ENCODE measurements around the gene RAD51B.
A peak's percentile ranks its signal among the peaks of the same experiment; 100 is the strongest.

RAD51B gene

DNA sequence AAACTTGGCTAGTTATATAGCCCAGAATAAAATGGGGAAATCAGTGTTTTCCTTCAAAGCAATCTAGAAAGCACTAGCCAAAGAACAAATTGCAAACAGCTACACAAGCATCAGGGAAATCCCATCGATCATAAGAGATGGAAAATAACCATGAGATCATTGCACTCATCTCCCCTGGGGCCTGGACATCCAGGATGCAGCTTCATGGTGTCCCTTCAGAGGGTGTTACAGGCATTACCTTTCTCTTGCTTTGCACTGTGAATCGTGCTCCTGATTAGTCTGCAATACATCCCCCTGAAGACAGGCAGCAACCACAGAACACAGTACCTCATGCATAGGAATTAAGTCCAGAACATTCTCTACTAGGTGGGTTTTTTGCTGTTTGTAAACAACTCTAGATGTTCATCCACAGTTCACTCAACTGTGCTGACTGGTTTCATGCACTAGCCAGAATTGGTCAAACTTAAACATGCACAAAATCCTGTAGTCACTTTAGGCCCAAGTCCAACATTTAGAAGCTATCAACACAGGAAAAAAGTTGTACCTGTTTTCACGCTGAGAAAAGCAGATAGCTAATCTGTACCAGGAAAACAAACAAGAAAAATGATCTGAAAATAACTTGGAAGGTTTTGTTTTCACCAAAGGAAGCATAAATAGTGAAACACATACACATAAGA, 853.2 kb downstream of the RAD51B start:
- no peak for DNase-seq

DNA sequence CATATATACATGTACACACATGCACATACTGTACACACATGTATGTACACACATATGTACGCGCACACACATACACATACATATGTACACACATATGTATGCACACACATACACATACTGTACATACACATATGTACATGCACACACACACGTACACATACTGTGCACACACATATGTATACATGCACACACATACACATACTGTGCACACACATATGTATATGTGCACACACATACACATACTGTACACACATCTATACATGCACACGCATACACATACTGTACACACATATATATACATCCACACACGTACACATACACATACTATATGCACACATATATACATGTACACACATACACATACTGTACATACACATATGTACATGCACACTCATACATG, 853.9 kb downstream of the RAD51B start:
- DNase-seq: no peak

DNA sequence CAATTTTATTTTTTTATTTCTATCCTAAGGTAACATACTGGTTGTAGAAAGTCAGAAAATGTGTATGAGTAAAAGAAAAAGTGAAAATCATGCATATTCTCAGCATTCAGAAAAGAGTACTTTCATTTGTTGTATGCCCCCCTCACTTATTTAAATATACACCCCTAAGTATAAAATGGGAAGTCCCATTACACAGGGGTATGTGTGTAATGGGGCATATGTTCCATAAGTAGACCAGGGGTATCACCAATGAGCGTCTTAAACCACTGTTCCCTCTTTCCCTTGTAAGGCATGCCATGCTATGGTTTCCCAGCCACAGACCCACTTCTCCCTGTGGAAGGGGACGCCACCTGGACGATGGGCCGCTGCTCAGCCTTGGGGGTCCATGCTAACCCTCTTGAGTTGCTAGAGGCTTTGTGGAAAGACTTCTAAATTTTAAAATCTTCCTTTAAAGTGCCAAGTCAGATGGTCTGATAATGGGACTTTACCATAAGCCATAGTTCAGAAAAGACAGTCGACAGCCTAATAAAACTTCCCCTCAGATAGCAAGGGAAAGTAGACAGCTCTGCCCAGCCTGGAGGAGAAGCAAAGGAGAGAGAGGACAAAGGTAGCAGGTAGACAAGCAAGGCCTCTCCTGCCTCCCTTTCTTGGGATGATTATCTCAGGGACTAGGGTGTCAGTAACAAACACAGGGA, 855.1 kb downstream of the RAD51B start:
- DNase-seq: no peak

DNA sequence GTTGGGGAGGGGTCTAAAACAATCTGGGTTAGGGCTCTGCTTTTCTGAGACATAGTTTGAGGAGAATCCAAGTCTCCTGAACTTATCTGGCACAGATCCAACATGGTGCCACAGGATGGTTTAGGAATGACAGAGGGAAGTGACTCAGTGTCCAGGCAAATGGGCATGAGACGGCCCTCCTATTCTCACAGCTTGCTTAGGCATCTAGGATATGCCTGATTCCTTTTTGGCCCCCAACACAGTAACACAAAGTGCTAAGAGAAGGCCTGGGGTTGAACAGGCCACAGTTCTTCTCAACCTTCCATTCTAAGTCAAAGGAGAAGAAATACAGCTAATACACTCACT, 855.6 kb downstream of the RAD51B start:
- DNase-seq: no peak

DNA sequence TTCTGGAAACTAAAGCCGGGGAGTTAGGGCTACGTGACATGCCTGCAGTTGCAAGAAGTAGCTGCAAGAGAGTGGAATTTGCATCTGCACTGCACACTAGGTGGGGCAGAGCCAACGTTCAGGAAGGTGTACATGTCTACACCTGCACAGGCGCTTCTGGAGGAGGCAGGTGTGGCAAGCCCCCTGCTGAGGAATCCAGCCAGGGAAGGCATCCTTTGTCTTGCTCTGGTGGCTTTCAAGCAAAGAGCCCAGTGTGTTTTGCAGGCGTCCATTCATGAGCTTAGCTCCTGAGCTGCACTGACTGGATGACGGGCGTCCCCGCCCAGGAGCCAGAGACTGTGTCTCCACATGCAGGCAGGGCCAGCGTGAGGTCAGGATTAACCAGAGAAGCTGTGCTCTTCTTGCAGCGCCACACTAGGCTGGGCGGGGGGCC, 856.9 kb downstream of the RAD51B start:
- no peak for DNase-seq

DNA sequence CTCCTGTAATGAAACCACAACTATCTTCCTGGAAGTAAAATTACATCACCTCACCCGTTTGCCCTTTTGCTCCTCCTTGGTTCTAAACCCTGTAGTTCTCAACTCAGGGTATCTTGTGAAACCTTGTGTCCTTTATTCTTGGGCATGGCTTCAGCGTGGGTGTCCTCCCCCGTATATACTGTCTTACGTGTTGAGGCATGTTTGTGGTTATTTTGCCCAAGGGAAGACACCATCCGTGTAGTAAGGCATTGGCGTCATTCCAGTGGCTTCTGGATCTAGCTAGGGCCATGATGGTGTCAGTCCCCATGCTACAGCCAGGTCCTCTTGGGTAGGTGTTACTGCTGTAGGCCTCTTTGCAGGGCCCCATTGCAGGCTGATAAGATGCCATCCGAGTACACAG, 857.9 kb downstream of the RAD51B start:
- no peak for DNase-seq

DNA sequence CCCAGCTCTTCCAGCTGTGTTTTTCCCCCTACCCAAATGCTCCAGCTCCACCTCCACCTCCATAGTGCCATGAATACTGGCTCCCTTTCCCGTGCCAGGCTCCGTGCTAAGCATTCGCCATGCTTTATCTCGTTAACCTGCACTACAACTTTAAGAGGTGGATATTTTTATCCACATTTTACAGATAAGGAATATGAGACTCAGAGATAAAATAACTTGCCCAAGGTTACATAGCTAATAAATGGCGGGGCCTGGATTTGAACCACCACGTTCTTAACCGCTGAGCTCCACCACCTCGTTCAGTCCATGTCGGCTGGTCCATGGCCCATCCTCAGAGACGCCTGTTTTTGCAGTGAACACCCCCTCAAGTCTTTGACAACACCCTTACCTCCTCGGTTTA, 858.3 kb downstream of the RAD51B start:
- no peak for DNase-seq

DNA sequence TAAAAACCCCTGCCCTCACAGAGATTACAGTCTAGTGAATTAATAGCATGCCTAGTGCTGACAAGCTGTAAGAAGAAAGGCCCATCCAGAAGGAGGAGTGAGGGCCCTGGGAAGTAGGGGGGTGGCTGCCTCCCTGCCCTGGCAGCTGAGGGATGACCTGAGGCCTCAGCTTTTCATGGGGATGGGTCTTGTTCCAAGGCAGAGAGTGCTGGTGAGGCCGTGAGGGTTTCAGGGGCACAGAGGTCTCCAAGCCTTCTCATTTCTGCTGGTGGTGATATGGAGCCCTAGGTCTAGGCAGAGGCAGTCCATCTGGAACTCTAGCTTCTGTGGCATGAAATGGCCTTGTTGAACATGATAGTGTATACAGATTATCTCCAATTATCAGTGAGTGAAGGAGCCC, 858.9 kb downstream of the RAD51B start:
- no peak for DNase-seq

DNA sequence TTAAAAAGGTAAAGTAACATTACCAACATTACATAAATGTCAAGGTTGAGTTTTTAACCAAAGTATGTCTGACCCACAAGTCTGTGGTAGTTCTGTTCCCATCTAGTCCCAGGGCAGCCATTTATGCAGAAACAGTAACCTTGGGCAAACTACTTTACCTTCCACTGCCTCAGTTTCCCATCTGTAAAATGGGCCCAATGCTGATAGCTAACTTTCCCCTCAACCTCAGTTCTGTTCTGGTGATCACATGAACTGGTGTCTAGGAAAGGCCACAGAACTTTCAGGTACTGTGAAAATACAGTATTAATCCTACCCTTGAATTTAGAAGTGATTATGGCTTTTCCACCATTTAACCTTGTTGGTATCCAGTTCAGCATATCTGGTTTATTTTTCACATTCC, 859.7 kb downstream of the RAD51B start:
- no peak for DNase-seq

DNA sequence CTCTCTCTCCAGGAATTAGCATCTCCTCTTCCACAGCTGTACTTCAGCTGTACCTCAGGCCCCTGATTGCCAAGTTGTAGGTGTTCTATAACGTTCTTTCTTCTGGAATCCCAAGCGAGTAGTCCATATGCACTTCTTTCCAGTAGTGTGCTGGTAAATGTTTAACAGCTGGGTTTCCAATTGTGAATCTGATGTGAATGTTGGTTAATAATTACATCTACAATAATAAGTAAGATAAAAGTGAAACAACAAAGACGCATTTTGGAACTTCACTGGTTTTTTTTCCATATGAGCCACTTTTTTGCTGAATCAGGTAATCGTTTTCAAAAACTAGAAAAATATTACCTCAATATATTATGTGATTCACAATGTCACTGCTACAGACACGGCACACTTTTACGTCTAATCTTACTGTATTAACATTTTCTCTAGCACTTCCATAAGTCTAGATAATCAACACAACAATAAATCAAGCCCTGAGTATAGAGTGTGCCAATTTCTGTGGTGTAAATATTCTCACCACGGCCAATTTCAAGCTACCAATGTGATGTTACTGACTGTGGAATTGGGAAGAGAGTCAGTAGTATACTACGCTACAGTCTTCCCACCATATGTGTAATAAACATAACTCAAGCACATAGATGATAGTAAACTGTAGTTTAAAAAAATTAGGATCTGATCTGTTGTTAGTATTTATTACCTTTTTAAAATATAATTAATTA, 860.3 kb downstream of the RAD51B start:
- no peak for DNase-seq

DNA sequence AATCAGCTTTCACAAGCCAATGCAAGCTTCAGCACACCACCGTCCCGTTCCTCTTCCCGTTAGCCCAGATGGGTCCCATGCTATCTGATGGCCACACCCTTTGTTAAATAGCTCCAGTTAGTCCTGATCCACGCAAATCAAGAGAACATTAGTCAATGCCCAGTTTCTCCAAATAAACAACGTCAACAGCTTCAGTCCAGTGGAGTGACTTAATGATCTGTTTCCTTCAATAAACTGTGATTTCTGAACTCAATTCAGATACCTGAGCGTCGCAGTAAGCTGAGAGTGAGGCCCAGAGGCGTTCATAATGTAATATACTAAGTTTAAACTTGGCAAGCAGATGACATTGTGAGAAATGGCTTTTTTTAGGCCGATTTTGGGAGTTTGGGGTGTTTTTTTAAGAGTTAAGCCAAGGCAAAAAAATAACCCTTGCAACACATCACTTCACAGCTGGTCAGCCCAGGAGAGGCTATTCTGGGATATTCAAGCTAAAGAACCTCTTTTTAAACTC, 861.0 kb downstream of the RAD51B start:
- no peak for DNase-seq

DNA sequence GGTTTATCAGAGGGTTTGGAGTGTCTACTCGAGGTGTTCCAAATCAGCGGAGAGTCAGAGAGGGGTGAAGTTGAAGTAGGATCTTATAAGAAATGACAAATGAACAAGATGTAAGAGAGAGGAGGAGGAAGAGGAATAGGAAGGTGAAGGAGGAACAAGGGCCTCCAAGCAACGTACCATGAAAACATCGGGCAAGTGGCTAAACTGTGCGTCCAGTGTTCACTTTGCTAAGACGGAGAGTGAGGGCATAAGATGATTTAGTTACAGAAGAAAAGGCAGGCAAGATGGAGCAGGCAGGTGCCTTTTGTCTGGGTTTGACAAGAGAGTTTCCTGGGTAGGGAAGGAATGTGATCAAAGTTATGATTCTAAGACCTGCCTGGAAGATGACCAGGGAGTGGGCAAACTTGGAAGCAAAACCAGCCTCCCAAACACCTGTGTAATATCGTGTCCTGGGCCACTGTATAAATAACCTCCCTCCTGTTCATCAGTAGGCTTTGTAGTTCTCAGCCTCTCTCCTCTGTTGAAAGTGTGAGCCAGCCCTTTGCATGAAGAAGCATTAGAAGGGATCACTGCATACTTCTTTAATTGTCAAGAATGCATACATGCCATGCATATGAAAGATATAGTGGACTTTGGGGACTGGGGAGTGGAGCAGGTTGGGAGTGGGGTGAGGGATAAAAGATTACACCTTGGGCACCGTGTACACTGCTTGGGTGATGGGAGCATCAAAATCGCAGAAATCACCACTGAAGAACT, 861.9 kb downstream of the RAD51B start:
- no peak for DNase-seq

DNA sequence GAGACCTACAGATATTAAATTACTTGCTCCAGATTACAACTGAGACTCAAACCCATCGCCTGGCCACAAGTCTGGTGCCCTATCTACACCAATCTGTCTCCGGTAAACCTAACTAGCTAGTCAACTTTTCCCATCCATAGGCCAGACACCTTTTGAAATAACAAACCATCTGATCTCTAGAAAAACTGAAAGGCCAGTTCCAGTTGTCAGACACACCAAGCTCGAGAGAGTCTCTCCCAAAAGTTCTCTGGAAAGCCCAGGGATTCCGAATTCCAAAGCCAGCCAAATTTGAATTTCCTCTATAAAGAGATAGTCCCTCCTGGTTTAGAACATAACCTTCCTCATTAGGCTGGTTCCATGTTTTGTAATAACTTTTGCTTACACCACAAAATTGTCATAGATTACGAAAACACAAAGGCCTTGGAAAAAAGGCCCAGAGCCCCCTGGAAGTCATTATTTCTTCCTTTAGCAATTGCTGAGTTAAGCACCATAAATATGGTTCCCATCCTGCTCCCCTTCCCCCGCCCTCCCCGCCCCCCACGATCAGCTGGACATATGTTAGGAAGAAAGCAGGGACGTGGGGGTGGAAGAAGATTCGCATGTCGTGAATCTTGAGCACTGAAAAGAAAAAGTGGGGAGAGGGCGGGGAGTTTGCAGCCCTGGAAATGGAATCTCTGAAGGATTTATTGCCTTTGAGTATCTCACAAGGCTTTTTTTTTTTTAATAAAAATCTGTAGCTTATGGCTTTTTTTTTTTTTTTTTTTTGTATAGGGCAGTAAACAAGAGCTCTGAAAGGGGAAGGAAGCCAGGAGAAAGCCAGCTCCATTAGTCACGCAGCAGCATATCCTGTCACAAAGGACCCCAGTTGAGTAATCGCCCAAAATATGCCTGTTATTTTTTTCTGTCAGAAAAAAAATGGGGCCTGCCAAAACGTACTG, 862.9 kb downstream of the RAD51B start:
- peak in 6 of 58 donors; percentile 15 to 48 (median 31) for DNase-seq

DNA sequence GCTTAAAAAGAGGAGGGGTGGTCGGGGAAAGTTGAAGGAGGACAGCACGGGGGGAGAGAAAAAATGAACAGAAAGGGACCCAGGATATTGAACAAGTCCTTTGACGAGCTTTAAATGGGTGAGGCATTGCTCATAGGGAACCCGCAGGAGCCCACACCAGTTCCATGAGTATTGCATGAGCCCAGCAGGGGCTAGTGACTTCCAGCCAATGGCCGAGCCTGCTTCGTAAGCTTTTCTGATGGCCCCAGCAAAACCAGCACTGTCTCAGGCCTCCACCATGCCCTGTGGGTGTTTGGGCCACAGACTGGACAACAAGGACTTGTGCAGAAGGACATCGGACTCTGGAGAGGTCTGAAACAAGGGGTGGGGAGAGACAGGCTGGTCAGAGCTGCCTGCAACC, 863.7 kb downstream of the RAD51B start:
- peak in 11 of 58 donors; percentile 13 to 54 (median 26) for DNase-seq

DNA sequence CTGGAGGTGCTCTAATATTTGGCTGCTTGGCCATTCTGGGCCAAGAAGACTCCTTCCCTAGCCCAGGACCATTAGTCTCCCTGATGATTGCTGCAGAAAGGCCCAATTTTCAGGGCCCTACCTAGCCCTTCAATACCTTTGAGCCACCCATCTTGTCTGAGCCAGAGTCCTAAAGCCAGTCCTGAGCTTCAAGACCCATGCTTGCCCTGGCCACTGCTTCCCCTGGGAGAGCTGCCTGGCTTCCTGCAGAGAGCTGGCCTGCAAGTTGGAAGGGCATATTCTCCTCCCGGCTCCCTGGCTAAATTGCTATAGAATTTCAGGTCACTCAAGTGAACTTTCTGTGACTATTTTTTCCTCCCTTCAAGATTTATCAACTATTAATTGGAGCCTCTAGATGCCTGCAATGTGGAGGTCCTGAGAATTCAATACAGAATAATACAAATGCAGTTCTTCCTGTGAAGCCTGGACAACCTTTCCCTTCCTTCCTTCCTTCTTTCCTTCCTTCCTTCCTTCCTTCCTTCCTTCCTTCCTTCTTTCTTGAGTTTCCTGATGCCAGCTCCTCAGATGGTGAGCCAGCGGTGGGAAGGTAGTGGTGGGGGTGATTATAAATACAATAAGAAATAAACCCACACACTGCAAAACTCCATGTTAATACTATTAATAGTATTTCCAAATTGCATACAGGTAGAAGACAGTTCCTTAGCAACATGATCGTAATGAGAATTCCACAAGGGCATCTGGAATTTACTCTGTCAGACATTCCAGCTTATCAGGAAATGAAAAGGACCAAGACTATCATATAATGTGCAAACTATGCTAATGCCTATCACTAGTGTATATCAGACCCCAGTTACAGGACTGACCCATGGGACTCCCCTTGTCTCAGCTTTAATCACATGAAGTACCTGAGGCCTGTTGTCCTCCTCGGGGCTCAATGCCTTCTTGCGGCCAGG, 865.2 kb downstream of the RAD51B start:
- DNase-seq: no peak

DNA sequence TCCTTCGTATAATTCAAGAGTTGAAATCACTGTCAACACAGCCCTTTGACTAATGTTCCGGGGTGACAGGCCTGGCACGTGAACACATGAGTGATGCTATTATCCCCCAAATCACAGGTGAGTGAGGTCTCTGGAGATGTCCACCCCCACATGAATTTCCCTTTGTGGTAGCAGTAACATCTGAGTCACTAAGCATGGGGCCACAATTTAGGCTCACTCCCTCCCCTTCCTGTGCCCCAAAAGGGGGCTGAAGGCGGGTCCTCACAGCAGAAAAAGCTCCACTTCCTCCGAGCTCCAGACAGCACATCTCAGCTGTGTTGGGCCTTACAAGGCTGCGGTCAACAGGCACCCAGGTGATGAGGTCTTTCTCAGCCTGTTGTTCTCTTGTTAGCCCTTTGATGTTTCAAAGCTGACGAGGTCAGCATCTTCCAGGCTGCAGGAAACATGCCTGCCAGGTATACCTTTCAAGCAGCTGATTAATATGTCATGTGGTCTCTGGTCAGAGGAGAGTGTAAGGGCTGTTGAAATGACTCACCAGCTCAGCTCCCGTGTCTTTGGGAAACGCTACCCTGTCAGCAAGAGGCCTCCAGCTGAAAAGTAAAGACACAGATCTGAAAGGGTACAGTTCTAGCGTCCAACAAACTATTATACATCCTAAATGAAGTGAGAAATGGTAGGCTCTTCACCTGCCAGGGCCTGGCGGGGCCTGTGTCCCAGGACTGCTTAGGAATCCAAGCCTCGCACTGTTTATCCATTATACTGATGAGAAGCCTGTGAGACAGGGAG, 866.0 kb downstream of the RAD51B start:
- DNase-seq: no peak

DNA sequence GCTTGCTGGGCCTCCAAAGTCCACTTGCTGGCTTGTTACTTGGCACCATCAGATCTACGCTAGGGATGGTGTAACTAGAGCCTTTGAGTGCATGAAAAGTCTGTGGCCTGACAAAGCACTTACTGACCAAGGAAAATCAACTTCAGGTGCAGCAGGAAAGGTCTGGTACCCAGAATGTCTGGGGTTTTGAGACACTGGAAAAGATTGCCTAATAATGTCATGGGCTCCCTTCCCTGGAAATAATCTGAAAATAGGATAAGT, 866.6 kb downstream of the RAD51B start:
- no peak for DNase-seq

DNA sequence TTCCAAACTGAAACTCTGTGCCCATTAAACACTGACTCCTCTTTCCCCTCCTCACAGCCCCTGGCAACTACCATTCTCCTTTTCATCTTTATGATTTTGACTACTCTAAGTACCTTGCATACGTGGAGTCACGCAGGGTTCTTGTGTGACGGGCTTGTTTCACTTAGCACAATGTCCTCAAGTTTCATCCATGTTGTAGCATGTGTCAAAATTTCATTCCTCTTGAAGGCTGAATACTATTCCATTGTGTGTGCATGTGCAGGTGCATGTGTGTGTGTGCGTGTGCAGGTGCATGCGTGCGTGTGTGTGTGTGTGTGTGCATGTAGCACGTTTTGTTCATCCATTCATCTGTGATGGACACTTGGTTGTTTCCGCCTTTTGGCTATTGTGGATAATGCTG, 867.1 kb downstream of the RAD51B start:
- DNase-seq: no peak

DNA sequence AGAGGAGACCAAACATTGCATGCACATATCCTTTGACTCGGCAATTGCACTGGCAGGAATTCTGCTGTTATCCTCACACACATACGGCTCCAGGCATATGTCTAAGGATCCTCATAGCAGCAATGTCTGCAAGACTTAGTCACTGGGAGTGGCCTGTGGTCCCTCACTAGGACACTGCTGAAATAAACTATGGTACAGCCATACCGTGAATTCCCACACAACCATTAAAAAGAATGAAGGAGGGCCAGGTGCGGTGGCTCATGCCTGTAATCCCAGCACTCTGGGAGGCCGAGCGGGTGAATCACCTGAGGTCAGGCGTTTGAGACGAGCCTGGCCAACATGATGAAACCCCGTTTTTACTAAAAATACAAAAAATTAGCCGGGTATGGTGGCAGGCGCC, 868.2 kb downstream of the RAD51B start:
- no peak for DNase-seq
